Measurements from ENCODE around the gene PLXND1. TPM values are rescaled to one million over a fixed set of nuclear protein-coding genes. Genes with fewer than 3 reads are reported as not detected.

The PLXND1 gene
- polyA plus RNA-seq, 1 donor from 2014 or later: 0.05 TPM

- H3K36me3 ChIP-seq (ENCODE audit: insufficient read depth, low read length): no peaks in the 10 kb centered on the region
- H3K9me3 ChIP-seq (ENCODE audit: low read length): no peaks in the 10 kb centered on the region
- H3F3A ChIP-seq (ENCODE audit: insufficient read depth, low read length, poor library complexity, severe bottlenecking): no peaks in the 10 kb centered on the region
- no peaks in the 10 kb centered on the region for H3K9me2 ChIP-seq (ENCODE audit: insufficient read depth, low read length)
- no peaks in the 10 kb centered on the region for H4K20me1 ChIP-seq (ENCODE audit: insufficient read depth)
- no peak overlapping the region for H3K9ac ChIP-seq (ENCODE audit: low read length)
- H3K27me3 ChIP-seq (ENCODE audit: insufficient read depth, low read depth, low read length): no peaks in the 10 kb centered on the region
- no peak overlapping the region for H3K4me3 ChIP-seq (ENCODE audit: low read length)
- H3K4me2 ChIP-seq (ENCODE audit: low read length): no peak overlapping the region
- no peak overlapping the region for H2AFZ ChIP-seq (ENCODE audit: low read depth, low read length)
- H3K79me2 ChIP-seq (replicated peaks; ENCODE audit: insufficient read depth, low read length): no peaks in the 10 kb centered on the region
- TF ChIP-seq REST (IDR thresholded peaks at IDR 0.05; ENCODE audit: borderline replicate concordance) (no peak), MXI1 (conservative IDR thresholded peaks at IDR 0.05; ENCODE audit: poor library complexity, severe bottlenecking) (no peak), EZH2 (IDR thresholded peaks at IDR 0.05; ENCODE audit: borderline replicate concordance, insufficient read depth, low read length, poor library complexity, severe bottlenecking) (no peak), POLR2AphosphoS5 (IDR thresholded peaks at IDR 0.05) (no peak), EP300 (conservative IDR thresholded peaks at IDR 0.05; ENCODE audit: poor library complexity, severe bottlenecking) (no peak), SMC3 (conservative IDR thresholded peaks at IDR 0.05; ENCODE audit: poor library complexity) (no peak), TAF1 (IDR thresholded peaks at IDR 0.05; ENCODE audit: low read depth) (no peak), CTCF (IDR thresholded peaks at IDR 0.05; ENCODE audit: poor library complexity, severe bottlenecking) (no peak), RAD21 (conservative IDR thresholded peaks at IDR 0.05) (no peak)
- no peak overlapping the region for H3K27ac ChIP-seq (ENCODE audit: low read length)
Measured at GRCh38 chr3:129525341-129525968, 81.0 kb downstream of the PLXND1 start.

- Histone ChIP-seq H2AFZ (ENCODE audit: low read depth, low read length) (no peak overlapping the region), H3K9me3 (ENCODE audit: low read length) (no peaks in the 10 kb centered on the region), H3F3A (ENCODE audit: insufficient read depth, low read length, poor library complexity, severe bottlenecking) (no peaks in the 10 kb centered on the region), H3K4me3 (ENCODE audit: low read length) (no peak overlapping the region), H3K4me2 (ENCODE audit: low read length) (no peak overlapping the region), H4K20me1 (ENCODE audit: insufficient read depth) (no peaks in the 10 kb centered on the region), H3K9me2 (ENCODE audit: insufficient read depth, low read length) (no peaks in the 10 kb centered on the region), H3K36me3 (ENCODE audit: insufficient read depth, low read length) (no peaks in the 10 kb centered on the region), H3K79me2 (replicated peaks; ENCODE audit: insufficient read depth, low read length) (no peaks in the 10 kb centered on the region), H3K9ac (ENCODE audit: low read length) (no peak overlapping the region), H3K27me3 (ENCODE audit: insufficient read depth, low read depth, low read length) (no peaks in the 10 kb centered on the region), H3K27ac (ENCODE audit: low read length) (no peak overlapping the region)
- TF ChIP-seq SMC3 (conservative IDR thresholded peaks at IDR 0.05; ENCODE audit: poor library complexity) (no peak), EZH2 (IDR thresholded peaks at IDR 0.05; ENCODE audit: borderline replicate concordance, insufficient read depth, low read length, poor library complexity, severe bottlenecking) (no peak), EP300 (conservative IDR thresholded peaks at IDR 0.05; ENCODE audit: poor library complexity, severe bottlenecking) (no peak), MXI1 (conservative IDR thresholded peaks at IDR 0.05; ENCODE audit: poor library complexity, severe bottlenecking) (no peak), POLR2AphosphoS5 (IDR thresholded peaks at IDR 0.05) (no peak)
Measured at GRCh38 chr3:129524081-129524480, 82.4 kb downstream of the PLXND1 start.
